Rectal smooth muscle tissue (tissue), 1 donor: ENCODE results near the gene ZDHHC23.

Source experiments
- H3K27ac ChIP-seq: one replicate; pipeline ENCODE4 v1.7.0; 2013; ENCODE audit warnings: low read depth, low read length, inconsistent platforms
- H3K27me3 ChIP-seq: one replicate; pipeline ENCODE4 v1.7.0; 2013; ENCODE audit warnings: low read length; ENCODE audit not compliant: control insufficient read depth, insufficient read depth
- H3K36me3 ChIP-seq: one replicate; pipeline ENCODE4 v1.7.0; 2013; ENCODE audit warnings: low read length; ENCODE audit not compliant: control insufficient read depth, insufficient read depth
- H3K4me1 ChIP-seq: one replicate; pipeline ENCODE4 v1.7.0; 2013; ENCODE audit warnings: low read length; ENCODE audit not compliant: control insufficient read depth, insufficient read depth
- H3K4me3 ChIP-seq: one replicate; pipeline ENCODE4 v1.7.0; 2013; ENCODE audit warnings: low read length
- H3K9ac ChIP-seq: one replicate; pipeline ENCODE4 v1.7.0; 2013; ENCODE audit warnings: low read length

Gene ZDHHC23

DNA sequence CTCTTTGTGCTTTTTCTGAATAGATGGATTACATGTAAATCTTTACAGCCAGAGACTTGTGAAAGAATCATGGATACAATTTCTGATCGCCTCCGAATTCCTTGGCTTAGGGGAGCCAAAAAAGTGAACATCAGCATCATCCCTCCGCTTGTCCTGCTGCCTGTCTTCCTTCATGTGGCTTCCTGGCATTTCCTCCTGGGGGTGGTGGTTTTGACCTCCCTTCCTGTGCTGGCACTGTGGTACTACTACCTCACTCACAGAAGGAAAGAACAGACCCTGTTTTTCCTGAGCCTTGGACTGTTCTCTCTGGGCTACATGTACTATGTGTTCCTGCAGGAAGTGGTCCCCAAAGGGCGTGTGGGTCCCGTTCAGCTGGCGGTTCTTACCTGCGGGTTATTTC is 5.9 kb downstream of the ZDHHC23 start:
- Histone ChIP-seq H3K36me3 (no peaks in the 10 kb centered on the region), H3K4me3 (no peak overlapping the region), H3K27ac (no peak overlapping the region), H3K4me1 (no peaks in the 10 kb centered on the region), H3K9ac (no peak overlapping the region), H3K27me3 (no peaks in the 10 kb centered on the region)

DNA sequence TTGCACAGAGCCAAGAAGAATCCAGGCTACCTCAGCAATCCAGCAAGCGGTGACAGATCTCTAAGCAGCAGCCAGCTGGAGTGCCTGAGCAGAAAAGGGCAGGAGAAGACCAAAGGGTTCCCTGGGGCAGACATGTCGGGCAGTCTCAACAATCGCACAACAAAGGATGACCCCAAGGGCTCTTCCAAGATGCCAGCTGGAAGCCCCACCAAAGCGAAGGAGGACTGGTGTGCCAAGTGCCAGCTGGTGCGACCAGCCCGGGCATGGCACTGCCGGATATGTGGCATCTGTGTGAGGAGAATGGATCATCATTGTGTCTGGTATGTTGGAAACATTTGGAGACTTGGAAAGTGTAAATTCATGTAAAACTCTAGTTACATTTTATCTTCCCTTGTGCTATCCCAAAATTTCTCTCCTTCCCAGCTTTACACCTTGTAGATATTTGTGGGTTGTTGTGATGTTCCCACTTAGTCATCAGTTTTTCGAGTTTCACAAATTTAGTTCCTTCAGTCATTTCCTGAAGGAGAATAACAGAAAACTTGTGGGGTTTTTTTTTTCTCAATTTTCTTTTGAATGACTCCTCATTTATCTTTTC is 6.4 kb downstream of the ZDHHC23 start:
- Histone ChIP-seq H3K9ac (no peak overlapping the region), H3K4me1 (no peaks in the 10 kb centered on the region), H3K4me3 (no peak overlapping the region), H3K36me3 (no peaks in the 10 kb centered on the region), H3K27ac (no peak overlapping the region), H3K27me3 (no peaks in the 10 kb centered on the region)

DNA sequence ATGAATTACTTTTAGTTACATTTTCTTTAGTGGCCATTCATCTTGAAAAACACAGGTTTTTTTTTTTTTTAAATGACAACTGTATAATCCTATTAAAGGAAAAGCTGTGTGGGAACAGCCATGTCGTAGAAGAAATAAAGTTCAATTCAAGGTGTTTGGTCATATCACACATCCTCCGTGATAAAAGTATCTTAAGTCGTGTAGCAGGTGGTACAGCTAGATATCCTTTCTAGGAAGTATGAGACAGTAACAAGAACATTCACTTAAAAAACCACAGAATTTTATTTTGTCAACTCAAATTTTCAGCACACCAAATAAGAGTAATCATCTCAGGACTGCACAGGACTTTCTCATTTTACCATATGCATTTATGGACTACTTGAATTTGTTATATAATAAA is 16.1 kb downstream of the ZDHHC23 start:
- H3K9ac ChIP-seq = no peak overlapping the region
- H3K36me3 ChIP-seq = peaks cover 3% of the 10 kb centered on the region
- no peak overlapping the region for H3K27ac ChIP-seq
- no peak overlapping the region for H3K4me3 ChIP-seq
- H3K27me3 ChIP-seq = no peaks in the 10 kb centered on the region
- H3K4me1 ChIP-seq = no peaks in the 10 kb centered on the region

- peaks cover under 1% of the 10 kb centered on the region for H3K36me3 ChIP-seq
- H3K4me1 ChIP-seq = no peaks in the 10 kb centered on the region
- no peak overlapping the region for H3K4me3 ChIP-seq
- H3K27me3 ChIP-seq = no peaks in the 10 kb centered on the region
- no peak overlapping the region for H3K9ac ChIP-seq
- no peak overlapping the region for H3K27ac ChIP-seq
Measured at GRCh38 chr3:113966172-113966571, 18.4 kb downstream of the ZDHHC23 start.

GRCh38 chr3:113968986-113969385 is 21.2 kb downstream of the ZDHHC23 start:
- Histone ChIP-seq H3K36me3 (no peaks in the 10 kb centered on the region), H3K4me3 (no peak overlapping the region), H3K9ac (no peak overlapping the region), H3K4me1 (no peaks in the 10 kb centered on the region), H3K27me3 (no peaks in the 10 kb centered on the region), H3K27ac (no peak overlapping the region)

- Histone ChIP-seq H3K36me3 (peaks cover 3% of the 10 kb centered on the region), H3K27me3 (no peaks in the 10 kb centered on the region), H3K4me3 (no peak overlapping the region), H3K9ac (no peak overlapping the region), H3K4me1 (no peaks in the 10 kb centered on the region), H3K27ac (no peak overlapping the region)
Measured at GRCh38 chr3:113977822-113978221, 30.0 kb downstream of the ZDHHC23 start.

- Histone ChIP-seq H3K27me3 (no peaks in the 10 kb centered on the region), H3K36me3 (peaks cover 3% of the 10 kb centered on the region), H3K9ac (no peak overlapping the region), H3K4me1 (no peaks in the 10 kb centered on the region), H3K4me3 (no peak overlapping the region), H3K27ac (no peak overlapping the region)
Measured at GRCh38 chr3:113979916-113980315, 32.1 kb downstream of the ZDHHC23 start.

- H3K4me1 ChIP-seq = no peaks in the 10 kb centered on the region
- H3K9ac ChIP-seq = no peak overlapping the region
- peaks cover 3% of the 10 kb centered on the region for H3K36me3 ChIP-seq
- no peak overlapping the region for H3K27ac ChIP-seq
- no peaks in the 10 kb centered on the region for H3K27me3 ChIP-seq
- no peak overlapping the region for H3K4me3 ChIP-seq
Measured at GRCh38 chr3:113981803-113982202, 34.0 kb downstream of the ZDHHC23 start.

- H3K36me3 ChIP-seq = peaks cover 3% of the 10 kb centered on the region
Measured at GRCh38 chr3:113983544-113983943, 35.7 kb downstream of the ZDHHC23 start.

GRCh38 chr3:113985541-113985940 is 37.7 kb downstream of the ZDHHC23 start:
- H3K36me3 ChIP-seq = no peaks in the 10 kb centered on the region
- H3K27ac ChIP-seq = no peak overlapping the region
- no peaks in the 10 kb centered on the region for H3K27me3 ChIP-seq
- no peaks in the 10 kb centered on the region for H3K4me1 ChIP-seq
- no peak overlapping the region for H3K9ac ChIP-seq
- no peak overlapping the region for H3K4me3 ChIP-seq

More at GRCh38 chr3:113983544-113983943, 35.7 kb downstream of the ZDHHC23 start:
- Histone ChIP-seq H3K4me1 (no peaks in the 10 kb centered on the region), H3K27me3 (no peaks in the 10 kb centered on the region), H3K4me3 (no peak overlapping the region), H3K9ac (no peak overlapping the region), H3K27ac (no peak overlapping the region)

GRCh38 chr3:114005481-114005880 is 57.7 kb downstream of the ZDHHC23 start:
- Histone ChIP-seq H3K9ac (no peak overlapping the region), H3K36me3 (peaks cover 11% of the 10 kb centered on the region), H3K4me3 (no peak overlapping the region), H3K27me3 (no peaks in the 10 kb centered on the region), H3K4me1 (no peaks in the 10 kb centered on the region), H3K27ac (no peak overlapping the region)

DNA sequence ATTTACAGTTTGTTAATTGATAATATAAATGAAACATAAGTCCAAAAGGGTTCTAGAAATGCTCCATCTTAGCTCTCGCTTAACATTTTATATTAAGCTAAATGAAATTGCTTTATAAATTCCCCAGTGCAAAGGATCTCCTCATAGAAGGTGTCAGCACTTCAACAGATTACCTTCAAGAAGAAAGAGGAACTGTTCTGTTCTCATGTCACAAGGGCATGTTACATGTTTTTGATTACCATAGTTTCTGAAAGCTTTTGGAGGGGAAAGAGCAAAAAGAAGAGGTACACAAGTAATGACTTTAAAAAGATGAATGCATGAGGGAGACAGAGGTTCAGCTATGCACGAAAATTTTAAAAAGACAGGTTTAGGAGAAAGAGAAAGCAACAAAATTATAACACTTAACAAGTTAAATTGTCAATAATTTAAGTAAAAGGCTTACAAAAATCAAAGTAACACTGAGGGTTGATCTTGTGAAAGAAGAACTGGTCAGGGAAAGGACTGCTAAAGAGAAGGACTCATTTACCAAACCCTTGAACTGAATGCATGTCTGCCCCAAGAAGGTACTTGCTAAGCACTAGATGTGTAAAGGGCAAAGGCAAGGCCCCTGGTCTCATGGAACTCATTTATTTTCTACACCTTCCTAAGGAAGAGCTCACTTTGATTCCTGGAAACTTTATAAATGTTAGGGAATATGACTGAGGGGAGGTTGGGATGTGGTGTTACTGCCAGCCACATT is 63.4 kb downstream of the ZDHHC23 start:
- Histone ChIP-seq H3K4me1 (no peaks in the 10 kb centered on the region), H3K9ac (no peak overlapping the region), H3K27ac (no peak overlapping the region), H3K4me3 (no peak overlapping the region), H3K27me3 (no peaks in the 10 kb centered on the region), H3K36me3 (peaks cover 2% of the 10 kb centered on the region)
